Endothelial cell of umbilical vein (primary cell): ENCODE measurements around the gene DDX31. TPM values are rescaled to one million over a fixed set of nuclear protein-coding genes. Genes with fewer than 3 reads are reported as not detected.

Experiments
- BruUV-seq: library from RNA; stranded (reverse); fragments of 400-500 nt; replicated peaks from 2 replicates; lab custom pipeline; 2021; lab: Mats Ljungman, UMichigan
- CTCF ChIA-PET: fragments of 300-600, 350-600 bp; sonication (Branson Sonifier 250); formaldehyde crosslinking; loops from one replicate; lab custom pipeline; 2021; ENCODE audit warnings: antibody characterized with exemption, inconsistent platforms; lab: Charles Lee
- POLR2A ChIA-PET: fragments of 300-600, 350-600 bp; sonication (Branson Sonifier 250); formaldehyde crosslinking; loops from one replicate; lab custom pipeline; 2021; ENCODE audit warnings: antibody characterized with exemption, inconsistent platforms; lab: Charles Lee
- DNase-seq: peaks from one replicate; pipeline ENCODE4 v3.0.0-alpha.2; 2011; ENCODE audit warnings: low read depth, low spot score
- FAIRE-seq: peaks from 2 replicates; lab custom pipeline; 2011; peaks lifted over from hg19 to GRCh38; lab: Jason Lieb, UNC
- H2AFZ ChIP-seq: 2 replicates; pipeline ENCODE4 v1.6.0; 2012; ENCODE audit warnings: low read depth, low read length, control low read depth, inconsistent platforms
- H3K27ac ChIP-seq: 2 replicates; pipeline ENCODE4 v1.5.1; 2011; ENCODE audit warnings: low read depth, mild to moderate bottlenecking, control low read depth, low read length, moderate library complexity; ENCODE audit not compliant: insufficient read depth
- H3K27me3 ChIP-seq, 2 experiments: 2 replicates each; pipeline versions ENCODE4 v1.6.0 to v1.6.1; 2011; ENCODE audit warnings: low read length in 2 of 2, mixed read lengths in 1 of 2; ENCODE audit not compliant: control insufficient read depth in 2 of 2, insufficient read depth in 2 of 2
- H3K36me3 ChIP-seq, 2 experiments: 2 replicates in 1 of 2; 3 replicates in 1 of 2; pipeline ENCODE4 v1.5.1; 2011; ENCODE audit warnings: low read length in 2 of 2, mild to moderate bottlenecking in 1 of 2, moderate library complexity in 1 of 2; ENCODE audit not compliant: control insufficient read depth in 2 of 2, insufficient read depth in 2 of 2; ENCODE audit errors: extremely low read depth in 1 of 2
- H3K4me1 ChIP-seq: 3 replicates; pipeline ENCODE4 v1.5.1; 2011; ENCODE audit warnings: mild to moderate bottlenecking, low read length; ENCODE audit not compliant: control insufficient read depth, insufficient read depth; ENCODE audit errors: extremely low read depth
- H3K4me2 ChIP-seq: 2 replicates; pipeline ENCODE4 v1.6.1; 2011; ENCODE audit warnings: low read length, control low read depth, mixed read lengths; ENCODE audit not compliant: insufficient read depth
- H3K4me3 ChIP-seq, 3 experiments: fragments of 200-600 bp in 1 of 3; sonication (generic), shearing (Covaris generic) in 1 of 3; replicated peaks in 1 of 3; 2 replicates each; pipeline ENCODE4 v1.5.1; 2011 to 2016; ENCODE audit warnings: control low read depth in 3 of 3, low read length in 3 of 3, mild to moderate bottlenecking in 2 of 3, inconsistent platforms in 1 of 3, low read depth in 1 of 3, moderate library complexity in 1 of 3; ENCODE audit not compliant: insufficient read depth in 1 of 3
- H3K79me2 ChIP-seq: 2 replicates; pipeline ENCODE4 v1.6.0; 2012; ENCODE audit warnings: low read length, inconsistent platforms; ENCODE audit not compliant: control insufficient read depth, insufficient read depth
- H3K9ac ChIP-seq: replicated peaks from 2 replicates; pipeline ENCODE3; 2011; ENCODE audit warnings: low read length, control low read depth; ENCODE audit not compliant: insufficient read depth; ENCODE audit errors: extremely low read depth
- H3K9me1 ChIP-seq: replicated peaks from 3 replicates; pipeline ENCODE4 v1.6.0; 2011; ENCODE audit warnings: mild to moderate bottlenecking, low read length; ENCODE audit not compliant: control insufficient read depth, insufficient read depth; ENCODE audit errors: extremely low read depth
- H3K9me3 ChIP-seq: replicated peaks from 2 replicates; pipeline ENCODE4 v1.5.1; 2012; ENCODE audit warnings: low read length, inconsistent platforms; ENCODE audit not compliant: control insufficient read depth, insufficient read depth
- H4K20me1 ChIP-seq: replicated peaks from 2 replicates; pipeline ENCODE3; 2011; ENCODE audit warnings: mild to moderate bottlenecking, low read length; ENCODE audit not compliant: control insufficient read depth, insufficient read depth; ENCODE audit errors: extremely low read depth
- EZH2 ChIP-seq: IDR thresholded peaks from 2 replicates; pipeline ENCODE4 v1.6.1; 2012; ENCODE audit warnings: borderline replicate concordance, low read depth, mild to moderate bottlenecking, moderate library complexity, low read length, inconsistent platforms; ENCODE audit not compliant: severe bottlenecking
- FOS ChIP-seq: IDR thresholded peaks from 2 replicates; pipeline ENCODE4 v1.6.1; 2011; ENCODE audit warnings: mild to moderate bottlenecking, low read length, moderate library complexity, borderline replicate concordance; ENCODE audit not compliant: insufficient read depth
- GATA2 ChIP-seq: IDR thresholded peaks from 2 replicates; pipeline ENCODE4 v1.7.0; 2011; ENCODE audit warnings: low read depth, mild to moderate bottlenecking, moderate library complexity, mixed read lengths, low read length; ENCODE audit not compliant: insufficient read length, insufficient read depth
- JUN ChIP-seq: IDR thresholded peaks from 2 replicates; pipeline ENCODE4 v1.6.1; 2011; ENCODE audit warnings: borderline replicate concordance, low read depth; ENCODE audit not compliant: insufficient read length, insufficient read depth
- MYC ChIP-seq: IDR thresholded peaks from one replicate; pipeline ENCODE4 v1.6.1; 2011; ENCODE audit warnings: mild to moderate bottlenecking, low read depth, low read length
- POLR2A ChIP-seq: IDR thresholded peaks from 2 replicates; pipeline ENCODE4 v1.6.1; 2012; ENCODE audit warnings: low read depth, mild to moderate bottlenecking, control low read depth, low read length
- POLR2AphosphoS5 ChIP-seq: IDR thresholded peaks from 2 replicates; pipeline ENCODE4 v1.6.1; 2012; ENCODE audit warnings: low read depth, mild to moderate bottlenecking, control low read depth, low read length, moderate library complexity; ENCODE audit not compliant: insufficient read depth
- dilution Hi-C: fragments of 300-500 bp; cut with MboI; formaldehyde crosslinking; loops from one replicate; pipeline ENCODE4 v1.15.0; 2019; ENCODE audit warnings: low sequenced_read_pairs; ENCODE audit not compliant: extremely low pct_ligation_motif_present
- intact Hi-C: fragments of 100-400 bp; cut with micrococcal nuclease; formaldehyde crosslinking; loops from one replicate; pipeline ENCODE4 v1.10.0; 2022
- polyA plus RNA-seq, 4 experiments: library from polyadenylated mRNA; depleted of rRNA in 3 of 4; stranded (reverse) in 3 of 4; unstranded in 1 of 4; fragments of >200 nt; gene quantifications; 2 replicates each; pipeline versions ENCODE4 v1.2.1 to v1.2.3, GENCODE V29; 2011 to 2012; ENCODE audit warnings: missing spikeins in 1 of 4
- total RNA-seq: library from RNA; stranded (reverse); gene quantifications from 2 replicates; pipeline ENCODE4 v1.2.3, GENCODE V29; 2021
- TF ChIP-seq, protein P1 (sequence below), 2 donors: IDR thresholded peaks; 1 replicate in 1 of 2; 2 replicates in 1 of 2; pipeline ENCODE4 v1.5.1; 2011; ENCODE audit warnings: low read length in 2 of 2, mild to moderate bottlenecking in 2 of 2, moderate library complexity in 2 of 2, control low read depth in 1 of 2, inconsistent platforms in 1 of 2, low read depth in 1 of 2; ENCODE audit not compliant: insufficient read depth in 1 of 2; ENCODE audit errors: extremely low read depth in 1 of 2
- TF ChIP-seq, protein P2 (sequence below): IDR thresholded peaks from 2 replicates; pipeline ENCODE4 v1.6.1; 2011; ENCODE audit not compliant: insufficient read depth, insufficient read length

The DDX31 gene
- total and polyA plus RNA-seq, 2 donors (not counting 3 experiments of a cell fraction or from before 2014, with no cell fraction given), result 8.0 to 16.3 TPM

DNA sequence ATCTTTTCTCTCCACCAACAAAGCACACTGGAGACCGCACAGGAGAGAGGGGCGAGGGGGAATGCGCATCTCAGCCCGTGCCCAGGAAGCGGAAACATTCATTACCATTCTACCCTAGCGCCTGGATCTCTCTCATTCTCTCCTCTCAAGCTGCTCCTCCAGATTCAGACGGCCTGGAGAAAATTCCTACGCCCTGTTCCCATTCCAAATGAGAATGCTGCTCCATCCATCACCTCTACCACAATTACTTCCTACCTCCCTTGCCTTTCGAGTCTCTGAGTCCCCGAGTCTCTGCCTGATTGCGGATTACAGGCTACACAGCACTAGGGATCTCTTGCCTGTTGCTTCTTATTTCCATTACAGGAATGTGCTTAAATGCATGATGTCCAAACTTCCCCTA is 6.7 kb downstream of the DDX31 start:
- FAIRE-seq (no peak), DNase-seq (no peak)
- H3K9me1 ChIP-seq, result no peaks in the 10 kb centered on the region
- no peak overlapping the region for H3K4me3 ChIP-seq
- no TSS peak for BruUV-seq
- dilution Hi-C loops, result no loop called here
- peaks cover 46% of the 10 kb centered on the region for H3K79me2 ChIP-seq
- H4K20me1 ChIP-seq, result no peaks in the 10 kb centered on the region
- no peak overlapping the region for H3K4me2 ChIP-seq
- no peaks in the 10 kb centered on the region for H3K27me3 ChIP-seq
- CTCF ChIA-PET, result no interaction called here
- H2AFZ ChIP-seq, result no peak overlapping the region
- H3K9ac ChIP-seq, result no peak overlapping the region
- TF ChIP-seq EZH2 (no peak), FOS (no peak), POLR2AphosphoS5 (no peak), MYC (no peak), GATA2 (no peak), JUN (no peak), POLR2A (no peak)
- TF ChIP-seq, protein P1, sequence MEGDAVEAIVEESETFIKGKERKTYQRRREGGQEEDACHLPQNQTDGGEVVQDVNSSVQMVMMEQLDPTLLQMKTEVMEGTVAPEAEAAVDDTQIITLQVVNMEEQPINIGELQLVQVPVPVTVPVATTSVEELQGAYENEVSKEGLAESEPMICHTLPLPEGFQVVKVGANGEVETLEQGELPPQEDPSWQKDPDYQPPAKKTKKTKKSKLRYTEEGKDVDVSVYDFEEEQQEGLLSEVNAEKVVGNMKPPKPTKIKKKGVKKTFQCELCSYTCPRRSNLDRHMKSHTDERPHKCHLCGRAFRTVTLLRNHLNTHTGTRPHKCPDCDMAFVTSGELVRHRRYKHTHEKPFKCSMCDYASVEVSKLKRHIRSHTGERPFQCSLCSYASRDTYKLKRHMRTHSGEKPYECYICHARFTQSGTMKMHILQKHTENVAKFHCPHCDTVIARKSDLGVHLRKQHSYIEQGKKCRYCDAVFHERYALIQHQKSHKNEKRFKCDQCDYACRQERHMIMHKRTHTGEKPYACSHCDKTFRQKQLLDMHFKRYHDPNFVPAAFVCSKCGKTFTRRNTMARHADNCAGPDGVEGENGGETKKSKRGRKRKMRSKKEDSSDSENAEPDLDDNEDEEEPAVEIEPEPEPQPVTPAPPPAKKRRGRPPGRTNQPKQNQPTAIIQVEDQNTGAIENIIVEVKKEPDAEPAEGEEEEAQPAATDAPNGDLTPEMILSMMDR (IDR thresholded peaks at IDR 0.05; ENCODE audit: extremely low read depth in 1 of 2, insufficient read depth in 1 of 2, low read depth in 1 of 2, low read length in 2 of 2), result no peak
- TF ChIP-seq, protein P2, sequence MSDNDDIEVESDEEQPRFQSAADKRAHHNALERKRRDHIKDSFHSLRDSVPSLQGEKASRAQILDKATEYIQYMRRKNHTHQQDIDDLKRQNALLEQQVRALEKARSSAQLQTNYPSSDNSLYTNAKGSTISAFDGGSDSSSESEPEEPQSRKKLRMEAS, result no peak
- H3K9me3 ChIP-seq, result no peaks in the 10 kb centered on the region
- POLR2A ChIA-PET, result no interaction called here
- H3K4me1 ChIP-seq, result no peaks in the 10 kb centered on the region
- H3K36me3 ChIP-seq, result peaks cover 6 to 15% of the 10 kb centered on the region in 2 experiments
- intact Hi-C loops, result no loop called here
- H3K27ac ChIP-seq, result no peak overlapping the region
